ENCODE data around the gene PLXNA4.

DNA sequence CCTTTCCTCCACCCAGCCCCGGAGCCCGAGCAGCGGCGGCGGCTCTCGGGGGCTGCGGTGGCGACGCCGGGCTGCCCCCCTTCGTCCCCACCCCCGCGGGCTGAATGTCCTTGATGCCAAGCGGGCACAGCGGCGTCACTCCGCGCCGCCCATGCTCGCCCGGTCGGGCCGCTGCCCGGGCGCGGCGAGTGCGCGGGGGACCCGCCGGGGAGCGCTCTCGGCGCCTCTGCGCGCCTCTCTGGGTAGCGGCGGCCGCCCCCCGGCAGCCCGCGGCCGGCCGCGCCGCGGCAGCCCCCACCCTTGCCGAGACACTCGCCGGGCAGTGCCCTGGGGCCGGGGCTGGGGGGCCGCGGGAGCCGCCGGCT is 433 bp upstream of the PLXNA4 start:
- no peak for TF ChIP-seq CTCF (IDR thresholded peaks at IDR 0.05)
- no peak for TF ChIP-seq POLR2A (IDR thresholded peaks at IDR 0.05)
